HCT116 (cell line): Measurements from ENCODE around the gene GLT6D1. TPM values are rescaled to one million over a fixed set of nuclear protein-coding genes. Genes with fewer than 3 reads are reported as not detected.

ENCODE experiments used
- ATAC-seq: fragments of 200-7000 bp; cut with Tn5 transposase; 2 replicates; pipeline ENCODE4 v1.9.1; 2020; ENCODE audit warnings: mild to moderate bottlenecking, moderate library complexity
- BruUV-seq: library from RNA; stranded (reverse); fragments of 400-500 nt; replicated peaks from 2 replicates; lab custom pipeline; 2021; lab: Mats Ljungman, UMichigan
- CTCF ChIA-PET: fragments of 300-600 bp; sonication (Branson Sonifier 250); formaldehyde crosslinking; loops from one replicate; lab custom pipeline; 2021; ENCODE audit warnings: antibody characterized with exemption; lab: Charles Lee
- POLR2A ChIA-PET: fragments of 300-600, 350-600 bp; sonication (Branson Sonifier 250); formaldehyde crosslinking; loops from one replicate; lab custom pipeline; 2021; ENCODE audit warnings: antibody characterized with exemption; lab: Charles Lee
- RAD21 ChIA-PET, 2 experiments: fragments of 300-600 bp; sonication (Branson Sonifier 250); formaldehyde crosslinking; loops; one replicate each; lab custom pipeline; 2023; ENCODE audit warnings: low total read pairs in 2 of 2; ENCODE audit not compliant: uncharacterized antibody in 2 of 2, unreplicated experiment in 2 of 2, low non-redundant PET in 1 of 2; lab: Charles Lee
- DNase-seq: peaks from one replicate; pipeline ENCODE4 v3.0.0-alpha.2; 2010; ENCODE audit warnings: low read depth, low spot score
- H2AFZ ChIP-seq: fragments of 200-600 bp; shearing (Covaris generic), sonication (generic); 2 replicates; pipeline ENCODE4 v1.6.1; 2017; ENCODE audit warnings: low read depth, mixed run types, mixed read lengths, antibody characterized with exemption, low read length; ENCODE audit not compliant: poor library complexity, severe bottlenecking
- H3K27ac ChIP-seq: 2 replicates; pipeline ENCODE4 v1.5.1; 2012; ENCODE audit warnings: low read depth, low read length
- H3K27me3 ChIP-seq: fragments of 200-600 bp; sonication (generic); 2 replicates; pipeline ENCODE4 v1.6.1; 2016; ENCODE audit warnings: mixed run types, low read length, mixed read lengths; ENCODE audit not compliant: insufficient read depth
- H3K36me3 ChIP-seq, 2 experiments: fragments of 200-500 bp in 1 of 2; fragments of 200-600 bp in 1 of 2; sonication (Bioruptor generic) in 1 of 2; sonication (generic) in 1 of 2; 2 replicates each; pipeline versions ENCODE4 v1.5.1 to v1.6.1; 2014 to 2016; ENCODE audit warnings: low read length in 2 of 2, inconsistent platforms in 1 of 2, mixed read lengths in 1 of 2, mixed run types in 1 of 2; ENCODE audit not compliant: insufficient read depth in 2 of 2, control insufficient read depth in 1 of 2
- H3K4me1 ChIP-seq, 2 experiments: fragments of 200-600 bp in 1 of 2; sonication (generic) in 1 of 2; 2 replicates each; pipeline versions ENCODE4 v1.5.1 to v1.6.1; 2012 to 2017; ENCODE audit warnings: low read length in 2 of 2, inconsistent platforms in 1 of 2, mild to moderate bottlenecking in 1 of 2, mixed read lengths in 1 of 2, mixed run types in 1 of 2, moderate library complexity in 1 of 2; ENCODE audit not compliant: insufficient read depth in 2 of 2, control insufficient read depth in 1 of 2
- H3K4me2 ChIP-seq: fragments of 200-600 bp; sonication (generic); 2 replicates; pipeline ENCODE4 v1.6.1; 2017; ENCODE audit warnings: mixed run types, low read length, mixed read lengths
- H3K4me3 ChIP-seq, 2 experiments: fragments of 200-600 bp in 1 of 2; sonication (generic) in 1 of 2; replicated peaks in 1 of 2; 2 replicates each; pipeline ENCODE4 v1.5.1; 2011 to 2016; ENCODE audit warnings: low read length in 2 of 2, control low read depth in 1 of 2, low read depth in 1 of 2, mild to moderate bottlenecking in 1 of 2, mixed read lengths in 1 of 2, mixed run types in 1 of 2
- H3K79me2 ChIP-seq: fragments of 200-600 bp; sonication (generic); 2 replicates; pipeline ENCODE4 v1.6.1; 2017; ENCODE audit warnings: mild to moderate bottlenecking, mixed run types, low read length, moderate library complexity, mixed read lengths; ENCODE audit not compliant: insufficient read depth
- H3K9ac ChIP-seq: fragments of 200-600 bp; sonication (generic); 2 replicates; pipeline ENCODE4 v1.6.1; 2016; ENCODE audit warnings: low read length, mixed read lengths
- H3K9me2 ChIP-seq: fragments of 200-600 bp; sonication (generic), shearing (Covaris generic); 2 replicates; pipeline ENCODE4 v1.6.1; 2017; ENCODE audit warnings: mixed run types, mild to moderate bottlenecking, moderate library complexity; ENCODE audit not compliant: insufficient read depth
- H3K9me3 ChIP-seq, 2 experiments: fragments of 200-500 bp in 1 of 2; fragments of 200-600 bp in 1 of 2; sonication (Bioruptor generic) in 1 of 2; sonication (generic) in 1 of 2; 2 replicates each; pipeline ENCODE4 v1.6.1; 2014 to 2017; ENCODE audit warnings: low read length in 2 of 2, mixed read lengths in 2 of 2, inconsistent platforms in 1 of 2, low read depth in 1 of 2, mild to moderate bottlenecking in 1 of 2, mixed run types in 1 of 2, moderate library complexity in 1 of 2; ENCODE audit not compliant: control insufficient read depth in 1 of 2, insufficient read depth in 1 of 2
- H4K20me1 ChIP-seq: fragments of 200-600 bp; sonication (generic), shearing (Covaris generic); 2 replicates; pipeline ENCODE4 v1.6.1; 2017; ENCODE audit warnings: mixed run types, mild to moderate bottlenecking, moderate library complexity; ENCODE audit not compliant: insufficient read depth
- CBX3 ChIP-seq: IDR thresholded peaks from 2 replicates; pipeline ENCODE4 v1.6.1; 2012; ENCODE audit warnings: low read depth
- ELF1 ChIP-seq: IDR thresholded peaks from 2 replicates; pipeline ENCODE4 v1.6.1; 2012; ENCODE audit warnings: low read depth, borderline replicate concordance
- EZH2 ChIP-seq: fragments of 200-600 bp; sonication (generic); IDR thresholded peaks from 2 replicates; pipeline ENCODE4 v1.6.1; 2017; ENCODE audit warnings: antibody characterized with exemption, mixed run types
- FOSL1 ChIP-seq: IDR thresholded peaks from 2 replicates; pipeline ENCODE4 v1.6.1; 2012; ENCODE audit warnings: low read depth
- JUND ChIP-seq: IDR thresholded peaks from 2 replicates; pipeline ENCODE4 v1.6.1; 2012
- MAX ChIP-seq: IDR thresholded peaks from 2 replicates; pipeline ENCODE4 v1.6.1; 2012
- POLR2A ChIP-seq: IDR thresholded peaks from 2 replicates; pipeline ENCODE4 v1.7.0; 2011; ENCODE audit warnings: borderline replicate concordance; ENCODE audit not compliant: insufficient read depth, insufficient read length; ENCODE audit errors: extremely low read depth
- POLR2AphosphoS5 ChIP-seq: IDR thresholded peaks from 2 replicates; pipeline ENCODE4 v1.6.1; 2011; ENCODE audit warnings: mild to moderate bottlenecking, low read depth, low read length, moderate library complexity
- RAD21 ChIP-seq: IDR thresholded peaks from 2 replicates; pipeline ENCODE4 v1.6.1; 2012; ENCODE audit warnings: low read depth, mild to moderate bottlenecking
- REST ChIP-seq: IDR thresholded peaks from 2 replicates; pipeline ENCODE4 v1.6.1; 2012; ENCODE audit warnings: low read depth
- SIN3A ChIP-seq: IDR thresholded peaks from 2 replicates; pipeline ENCODE4 v1.6.1; 2012; ENCODE audit warnings: low read depth
- TCF7L2 ChIP-seq: IDR thresholded peaks from 2 replicates; pipeline ENCODE4 v1.7.0; 2011; ENCODE audit warnings: borderline replicate concordance, inconsistent platforms; ENCODE audit not compliant: insufficient read depth, insufficient read length; ENCODE audit errors: extremely low read depth
- ZBTB33 ChIP-seq: IDR thresholded peaks from 2 replicates; pipeline ENCODE4 v1.6.1; 2011; ENCODE audit warnings: mild to moderate bottlenecking, low read length, moderate library complexity; ENCODE audit not compliant: insufficient replicate concordance; ENCODE audit errors: extremely low read depth
- ZNF274 ChIP-seq: fragments of 200-500 bp; sonication (Bioruptor generic); IDR thresholded peaks from 2 replicates; pipeline ENCODE4 v1.6.1; 2014; ENCODE audit warnings: mild to moderate bottlenecking, low read depth, low read length, inconsistent platforms
- intact Hi-C: fragments of 100-400 bp; cut with micrococcal nuclease; formaldehyde crosslinking; loops from 2 replicates; pipeline ENCODE4 v1.10.0; 2022
- total RNA-seq: library from RNA; stranded (reverse); gene quantifications from one replicate; pipeline ENCODE4 v1.2.1, GENCODE V29; 2021; ENCODE audit not compliant: unreplicated experiment
- TF ChIP-seq, protein P1 (sequence below), 3 experiments: fragments of 200-600 bp in 1 of 3; sonication (generic) in 1 of 3; IDR thresholded peaks in 2 of 3; conservative IDR thresholded peaks in 1 of 3; 2 replicates each; pipeline ENCODE4 v1.5.1; 2012 to 2017; ENCODE audit warnings: low read depth in 2 of 3, low read length in 2 of 3, antibody characterized with exemption in 1 of 3, borderline replicate concordance in 1 of 3, control low read depth in 1 of 3, mild to moderate bottlenecking in 1 of 3, mixed read lengths in 1 of 3, mixed run types in 1 of 3, moderate library complexity in 1 of 3; ENCODE audit not compliant: insufficient read depth in 1 of 3

The GLT6D1 gene
- total RNA-seq, 1 experiment from 2014 or later, result not detected

DNA sequence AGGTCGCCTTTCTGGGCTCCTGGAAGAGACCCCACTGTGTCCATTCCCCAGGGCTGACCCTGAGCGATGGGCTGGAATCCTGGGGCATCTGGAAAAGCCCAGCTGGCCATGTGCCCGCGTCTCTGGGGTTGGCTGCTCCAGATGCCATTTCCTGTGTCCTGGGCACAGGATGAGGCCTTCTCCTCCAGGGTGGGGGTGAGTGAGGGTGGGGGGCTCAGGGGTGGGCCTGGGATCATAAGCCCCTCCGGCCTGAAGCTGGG lies 47.1 kb downstream of the GLT6D1 start:
- no peaks in the 10 kb centered on the region for H3K36me3 ChIP-seq
- no peak for ATAC-seq
- no peaks in the 10 kb centered on the region for H3K79me2 ChIP-seq
- TF ChIP-seq ZNF274, result no peak
- no peak for TF ChIP-seq SIN3A
- no peak for TF ChIP-seq CBX3
- TF ChIP-seq, protein P1, sequence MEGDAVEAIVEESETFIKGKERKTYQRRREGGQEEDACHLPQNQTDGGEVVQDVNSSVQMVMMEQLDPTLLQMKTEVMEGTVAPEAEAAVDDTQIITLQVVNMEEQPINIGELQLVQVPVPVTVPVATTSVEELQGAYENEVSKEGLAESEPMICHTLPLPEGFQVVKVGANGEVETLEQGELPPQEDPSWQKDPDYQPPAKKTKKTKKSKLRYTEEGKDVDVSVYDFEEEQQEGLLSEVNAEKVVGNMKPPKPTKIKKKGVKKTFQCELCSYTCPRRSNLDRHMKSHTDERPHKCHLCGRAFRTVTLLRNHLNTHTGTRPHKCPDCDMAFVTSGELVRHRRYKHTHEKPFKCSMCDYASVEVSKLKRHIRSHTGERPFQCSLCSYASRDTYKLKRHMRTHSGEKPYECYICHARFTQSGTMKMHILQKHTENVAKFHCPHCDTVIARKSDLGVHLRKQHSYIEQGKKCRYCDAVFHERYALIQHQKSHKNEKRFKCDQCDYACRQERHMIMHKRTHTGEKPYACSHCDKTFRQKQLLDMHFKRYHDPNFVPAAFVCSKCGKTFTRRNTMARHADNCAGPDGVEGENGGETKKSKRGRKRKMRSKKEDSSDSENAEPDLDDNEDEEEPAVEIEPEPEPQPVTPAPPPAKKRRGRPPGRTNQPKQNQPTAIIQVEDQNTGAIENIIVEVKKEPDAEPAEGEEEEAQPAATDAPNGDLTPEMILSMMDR (IDR thresholded peaks at IDR 0.05 in 2 of 3, conservative IDR thresholded peaks at IDR 0.05 in 1 of 3; ENCODE audit: borderline replicate concordance in 1 of 3, insufficient read depth in 1 of 3, low read depth in 2 of 3, low read length in 2 of 3), result no peak
- TF ChIP-seq ELF1, result no peak
- no peak for TF ChIP-seq RAD21
- no peak for TF ChIP-seq JUND
- no peak for TF ChIP-seq TCF7L2
- no peak for TF ChIP-seq POLR2AphosphoS5
- TF ChIP-seq MAX, result no peak
- TF ChIP-seq FOSL1, result no peak
- no peak for TF ChIP-seq EZH2
- TF ChIP-seq REST, result no peak
- no peak for TF ChIP-seq POLR2A
- no peak for TF ChIP-seq ZBTB33
- H2AFZ ChIP-seq, result no peak overlapping the region
- no peaks in the 10 kb centered on the region for H3K4me1 ChIP-seq
- H3K4me2 ChIP-seq, result no peak overlapping the region
- H3K4me3 ChIP-seq, result no peak overlapping the region
- DNase-seq, result no peak
- H3K9me2 ChIP-seq, result no peaks in the 10 kb centered on the region
- no TSS peak for BruUV-seq
- H3K9ac ChIP-seq, result no peak overlapping the region
- H4K20me1 ChIP-seq, result no peaks in the 10 kb centered on the region
- CTCF ChIA-PET, result no interaction called here
- RAD21 ChIA-PET, result no interaction called here
- POLR2A ChIA-PET, result no interaction called here
- H3K27me3 ChIP-seq, result peaks cover 6% of the 10 kb centered on the region
- H3K9me3 ChIP-seq, result no peaks in the 10 kb centered on the region
- intact Hi-C loops, result no loop called here
- H3K27ac ChIP-seq, result no peak overlapping the region
